Stimulated activated naive CD4-positive, alpha-beta T cell treated with Interleukin-2 at 50 U/mL for 16 hours (primary cell): ENCODE data around the gene ATP6V1G3.
"Not testable (repeated sequence)": the region's sequence is repeated elsewhere in the genome, so short reads cannot be mapped to it uniquely, and the experiment has no call there.

Experiments
- DNase-seq: peaks from one replicate; lab custom pipeline; 2025; lab: John Stamatoyannopoulos, UW

The ATP6V1G3 gene

DNA sequence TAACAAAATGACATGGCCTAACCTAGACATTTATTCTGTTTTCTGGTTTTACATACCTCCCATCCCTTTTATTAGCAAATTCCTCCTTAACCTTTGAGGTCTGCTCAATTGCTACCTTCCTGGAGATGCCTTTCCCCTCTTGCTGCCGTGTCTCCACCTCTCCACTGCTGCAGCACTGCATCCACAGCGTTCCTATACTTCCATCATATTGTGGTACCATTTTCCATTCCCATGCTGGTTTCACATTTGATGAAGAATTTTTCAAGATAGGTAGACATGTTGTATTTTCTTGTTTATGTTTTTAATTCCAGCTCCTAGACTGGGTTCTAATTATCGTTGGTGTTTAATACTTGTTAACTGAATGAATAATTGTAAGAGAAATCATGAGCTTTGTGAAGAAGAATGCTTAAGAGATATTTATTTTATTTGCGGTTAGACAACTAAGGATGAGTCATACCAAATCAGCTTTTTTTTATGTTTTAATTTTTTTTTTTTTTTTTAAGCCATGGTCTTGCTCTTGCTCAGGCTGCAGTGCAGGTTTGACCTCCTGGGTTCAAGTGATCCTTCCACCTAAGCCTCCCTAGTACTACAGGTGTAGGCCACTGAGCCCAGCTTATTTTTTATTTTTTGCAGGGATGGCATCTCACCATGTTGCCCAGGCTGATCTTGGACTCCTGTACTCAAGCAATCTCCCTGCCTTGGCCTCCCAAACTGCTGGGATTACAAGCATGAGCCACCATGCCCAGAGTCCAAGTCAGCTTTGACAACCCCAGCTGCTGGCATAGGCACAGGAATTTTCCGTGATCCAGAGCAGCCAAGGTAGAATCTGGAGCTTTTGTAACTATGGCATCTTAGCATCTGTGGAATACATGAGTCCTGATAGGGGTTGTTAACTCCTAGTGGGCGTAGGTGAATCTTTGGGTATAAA is 44.0 kb downstream of the ATP6V1G3 start:
- no peak for DNase-seq

DNA sequence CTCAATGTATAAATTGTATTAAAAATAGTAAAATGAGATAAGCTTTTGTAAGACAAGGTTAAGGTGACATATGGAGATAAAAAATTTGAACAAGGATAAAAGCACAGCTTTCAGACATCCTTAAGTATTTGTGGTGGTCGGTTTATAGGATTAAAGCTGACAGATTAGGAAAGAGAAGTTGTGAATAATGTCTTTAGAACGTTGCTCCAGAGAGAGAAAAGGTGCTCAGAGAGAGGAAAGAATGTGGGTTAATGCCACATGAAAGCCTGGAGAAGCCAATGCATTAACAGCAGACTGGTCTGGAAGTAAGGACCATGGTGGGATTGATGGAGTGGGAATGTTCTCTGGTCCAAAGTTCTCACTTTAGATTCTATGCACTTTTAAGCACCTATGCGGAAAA is 44.8 kb downstream of the ATP6V1G3 start:
- no peak for DNase-seq

DNA sequence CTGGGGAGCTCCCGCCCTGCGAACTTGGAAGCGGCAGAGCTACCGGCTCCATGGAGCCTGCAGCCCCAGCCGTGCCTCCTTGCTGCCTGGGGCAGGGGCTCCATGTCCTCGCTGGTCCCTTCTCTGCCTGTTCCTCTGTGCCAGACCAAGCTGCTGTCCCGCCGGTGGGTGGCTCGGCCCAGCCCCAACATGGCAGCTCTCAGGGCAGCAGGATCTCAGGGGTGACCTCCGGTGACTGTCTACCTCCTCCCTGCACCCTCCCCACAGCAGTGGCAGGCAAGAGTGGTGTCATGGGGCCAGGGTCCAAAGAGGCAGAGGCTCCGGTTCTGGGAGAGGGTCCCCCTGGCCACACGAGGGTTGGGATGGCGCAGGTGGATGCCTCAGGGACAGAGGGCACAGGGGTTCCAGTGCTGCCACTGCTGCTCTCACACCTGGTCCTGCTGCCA is 45.8 kb downstream of the ATP6V1G3 start:
- DNase-seq: no peak

DNA sequence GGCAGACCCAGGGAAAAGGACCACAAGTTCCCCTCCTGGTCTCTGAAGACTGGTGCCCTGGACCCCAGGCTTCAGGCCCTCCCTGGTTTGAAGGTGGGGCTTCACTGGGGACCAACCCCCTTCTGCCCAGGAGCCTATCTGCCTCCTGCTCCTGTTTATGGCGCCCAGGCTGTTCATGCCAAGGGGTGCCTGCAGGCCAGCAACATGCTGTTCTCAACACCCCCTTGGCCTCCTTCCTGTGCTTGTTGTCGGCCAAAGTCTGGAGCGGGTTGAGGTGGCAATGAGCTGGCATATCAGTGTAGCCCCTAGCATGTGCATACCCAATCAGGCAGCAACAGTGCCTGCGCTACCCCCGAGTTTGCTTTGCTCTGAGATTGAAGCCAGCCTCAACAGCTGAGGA is 46.3 kb downstream of the ATP6V1G3 start:
- no peak for DNase-seq

DNA sequence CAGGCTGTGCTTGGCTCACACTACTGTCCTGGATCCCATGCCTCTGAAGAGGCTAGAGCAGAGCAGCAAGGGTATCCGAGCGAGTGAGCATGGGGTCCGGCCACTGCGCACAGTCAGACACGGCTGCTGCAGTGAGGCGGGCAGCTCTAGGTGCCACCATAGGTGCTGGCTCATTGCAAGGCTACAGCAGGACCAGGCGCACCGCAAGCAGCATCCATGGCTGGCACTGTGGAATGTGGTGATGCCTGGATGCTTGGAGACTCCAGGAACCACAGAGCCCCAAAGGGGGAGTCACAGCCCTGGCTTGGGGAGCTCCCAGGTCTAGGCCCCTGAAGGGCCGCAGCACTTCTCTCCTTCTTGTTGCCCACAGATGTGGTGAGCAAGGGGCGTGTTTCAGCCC is 47.2 kb downstream of the ATP6V1G3 start:
- DNase-seq: no peak

DNA sequence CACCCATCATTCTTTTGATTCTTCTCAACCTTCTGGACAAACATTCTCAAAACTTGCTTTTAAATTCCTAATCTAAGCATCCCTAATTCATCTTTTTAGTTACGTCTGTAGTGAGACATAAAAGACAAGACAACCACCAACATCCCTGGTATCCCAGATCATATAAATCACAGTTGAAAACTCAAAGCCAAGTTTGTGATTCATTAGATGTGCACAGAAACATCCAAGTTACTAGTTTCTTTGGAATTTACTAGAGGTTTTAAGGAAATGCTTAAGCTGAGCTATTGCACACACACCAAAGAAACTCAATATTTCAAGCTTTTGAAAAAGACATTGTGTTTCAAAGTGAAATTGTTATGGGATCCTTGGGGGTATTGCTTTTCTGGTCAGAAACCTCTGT is 47.6 kb downstream of the ATP6V1G3 start:
- DNase-seq: no peak

DNA sequence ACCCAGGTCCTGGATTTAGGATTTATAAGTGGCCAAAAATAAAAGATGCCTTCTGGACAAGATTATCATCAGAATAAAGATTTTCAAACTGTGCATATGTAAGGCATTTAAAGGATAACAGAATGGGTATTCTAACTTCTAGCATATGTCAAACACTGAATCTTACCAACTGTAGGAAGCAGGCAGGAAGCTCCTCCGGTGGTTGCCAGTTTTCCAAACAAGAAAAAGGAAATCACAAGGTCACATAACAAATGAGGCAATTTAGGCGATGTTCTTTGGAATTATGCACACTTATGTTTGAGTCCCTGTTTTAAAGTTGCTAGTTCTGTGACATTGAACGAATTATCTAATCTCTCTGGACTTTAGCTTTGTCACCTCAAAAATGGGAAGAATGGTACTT is 48.9 kb downstream of the ATP6V1G3 start:
- DNase-seq: no peak

DNA sequence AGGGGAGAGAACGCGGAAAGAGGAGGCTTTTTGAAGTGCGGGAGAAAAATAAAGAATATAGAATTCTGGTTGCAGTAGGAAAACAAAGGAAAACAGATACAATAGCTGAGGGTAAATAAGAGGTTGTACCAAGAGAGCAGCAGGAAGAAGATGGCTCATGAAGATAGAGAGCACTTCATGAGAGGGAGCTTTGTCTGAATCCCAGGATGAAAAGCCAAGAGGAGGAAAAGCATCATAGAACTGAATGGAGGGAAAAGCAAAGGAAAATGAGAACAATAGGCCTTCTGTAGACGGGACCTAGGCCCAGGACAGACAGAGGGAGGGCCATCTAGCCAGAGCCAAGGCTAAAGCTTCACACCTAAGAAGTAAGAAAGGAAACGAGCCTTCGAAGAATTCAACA is 49.5 kb downstream of the ATP6V1G3 start:
- no peak for DNase-seq

DNA sequence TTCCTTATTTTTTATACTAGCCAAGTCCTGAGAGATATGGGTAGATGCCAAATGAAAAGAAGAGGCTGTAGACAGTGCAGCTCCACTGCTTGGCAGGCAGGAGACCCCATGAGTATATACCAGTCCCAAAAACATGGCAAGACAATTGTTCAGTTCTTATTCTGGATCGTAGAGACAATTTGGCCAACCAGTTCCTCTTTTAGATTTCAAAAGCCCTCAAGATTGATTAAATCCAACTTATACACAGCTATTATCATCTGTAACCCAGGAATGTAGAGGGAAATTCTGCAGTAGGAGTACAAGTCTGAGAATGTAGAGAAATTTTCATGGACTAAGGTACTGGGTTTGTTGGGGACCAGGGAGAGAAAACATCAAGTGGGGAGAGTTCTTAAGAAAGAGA is 50.3 kb downstream of the ATP6V1G3 start:
- no peak for DNase-seq

DNA sequence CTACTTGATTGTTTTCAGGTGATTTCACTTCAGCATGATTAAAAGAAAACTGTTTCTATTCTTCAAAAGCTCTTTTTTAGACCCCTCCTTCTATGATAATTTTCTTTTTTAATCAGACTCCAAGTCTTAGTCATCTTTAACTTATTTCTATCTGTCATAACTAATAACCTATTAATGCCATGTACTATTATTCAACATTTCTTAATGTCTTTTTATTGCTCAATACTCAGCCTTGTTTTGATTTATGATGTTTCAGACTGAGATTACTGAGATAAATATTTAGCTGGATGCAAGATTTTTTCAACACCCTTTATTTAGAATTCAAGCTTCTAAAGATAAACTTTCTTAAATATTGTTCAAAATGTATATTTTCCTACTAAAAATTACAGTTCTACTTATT is 53.6 kb downstream of the ATP6V1G3 start:
- DNase-seq: no peak

DNA sequence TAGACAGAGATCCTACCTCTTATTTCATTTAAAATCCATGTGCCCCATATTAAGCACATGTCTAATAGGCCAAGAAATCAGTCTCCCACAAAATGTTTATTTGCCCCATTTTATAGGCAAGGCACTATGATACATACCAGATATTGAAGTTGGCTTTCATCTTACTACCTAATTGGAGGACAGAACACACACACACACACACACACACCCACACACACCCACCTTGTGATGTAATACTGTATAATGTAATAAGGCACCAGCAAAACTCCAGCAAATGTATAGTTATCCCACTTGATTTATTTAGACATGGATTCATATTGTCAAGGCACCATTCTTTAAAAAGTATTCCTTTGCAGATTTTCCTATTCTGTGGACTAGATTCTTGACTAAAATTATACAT is 56.8 kb downstream of the ATP6V1G3 start:
- no peak for DNase-seq

DNA sequence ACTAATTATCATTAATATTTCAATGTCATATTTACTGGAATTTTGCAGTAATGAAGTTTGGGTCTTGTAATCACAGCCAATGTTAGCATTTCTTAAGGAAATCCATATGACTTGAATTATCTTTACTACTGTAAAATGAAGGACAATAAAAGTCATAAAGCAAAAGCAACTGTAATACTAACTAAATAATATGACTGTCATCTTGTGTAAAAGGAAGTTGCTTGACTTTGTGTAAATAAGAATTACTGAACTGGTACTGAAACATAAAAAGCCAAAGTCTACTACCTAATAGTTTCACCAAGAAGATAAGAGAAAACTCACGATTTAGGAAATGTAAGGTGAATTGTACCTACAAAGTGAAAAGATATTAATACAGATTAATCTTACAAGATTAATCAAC is 57.5 kb downstream of the ATP6V1G3 start:
- DNase-seq: no peak

DNA sequence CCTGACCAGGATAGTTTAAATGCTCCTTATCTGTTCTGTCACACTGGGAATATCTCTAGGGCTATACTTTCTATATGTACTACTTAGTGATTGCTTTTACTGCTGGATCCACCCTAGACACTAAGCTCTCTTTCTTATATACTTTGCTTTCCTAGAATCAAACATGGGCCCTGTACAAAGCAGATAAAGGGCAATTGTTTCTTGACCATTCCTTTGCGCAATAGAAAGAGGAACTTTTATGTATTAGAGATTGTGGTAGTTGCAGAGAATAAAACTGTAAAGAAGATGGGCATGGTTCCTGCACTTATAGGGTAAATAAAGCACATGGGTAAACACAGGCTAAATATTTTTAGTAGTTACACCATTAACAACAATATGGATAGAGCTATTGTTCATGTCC is 58.8 kb downstream of the ATP6V1G3 start:
- DNase-seq: no peak

DNA sequence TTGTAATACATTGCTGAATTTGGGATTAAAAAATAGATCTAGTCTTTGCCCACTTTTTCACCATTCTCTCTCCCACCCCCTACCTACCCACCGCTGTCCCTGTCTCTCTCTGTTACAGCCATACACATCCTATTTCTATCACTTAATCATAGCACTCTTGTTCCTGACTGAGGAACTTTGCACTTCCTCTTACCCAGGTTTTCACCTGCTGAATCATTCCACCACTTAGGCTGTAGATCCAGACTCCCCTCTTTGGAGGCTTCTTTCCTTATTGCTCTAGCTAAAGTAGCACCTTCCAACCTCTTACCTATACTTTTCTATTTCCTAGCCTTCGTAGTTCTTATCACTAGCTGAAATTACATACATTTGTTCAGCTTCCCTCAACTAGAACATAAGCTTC is 59.6 kb downstream of the ATP6V1G3 start:
- no peak for DNase-seq

DNA sequence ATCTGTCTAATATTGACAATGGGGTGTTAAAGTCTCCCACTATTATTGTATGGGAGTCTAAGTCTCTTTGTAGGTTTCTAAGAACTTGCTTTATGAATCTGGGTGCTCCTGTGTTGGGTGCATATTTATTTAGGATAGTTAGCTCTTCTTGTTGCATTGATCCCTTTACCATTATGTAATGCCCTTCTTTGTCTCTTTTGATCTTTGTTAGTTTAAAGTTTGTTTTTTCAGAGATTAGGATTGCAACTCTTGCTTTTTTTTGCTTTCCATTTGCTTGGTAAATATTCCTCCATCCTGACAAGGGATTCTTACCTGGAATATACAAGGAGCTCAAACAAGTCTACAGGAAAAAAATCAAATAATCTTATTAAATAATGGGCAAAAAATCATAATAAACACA is 63.1 kb downstream of the ATP6V1G3 start:
- not testable (repeated sequence) for DNase-seq
